Measurements from ENCODE around the gene TMEM51.

DNA sequence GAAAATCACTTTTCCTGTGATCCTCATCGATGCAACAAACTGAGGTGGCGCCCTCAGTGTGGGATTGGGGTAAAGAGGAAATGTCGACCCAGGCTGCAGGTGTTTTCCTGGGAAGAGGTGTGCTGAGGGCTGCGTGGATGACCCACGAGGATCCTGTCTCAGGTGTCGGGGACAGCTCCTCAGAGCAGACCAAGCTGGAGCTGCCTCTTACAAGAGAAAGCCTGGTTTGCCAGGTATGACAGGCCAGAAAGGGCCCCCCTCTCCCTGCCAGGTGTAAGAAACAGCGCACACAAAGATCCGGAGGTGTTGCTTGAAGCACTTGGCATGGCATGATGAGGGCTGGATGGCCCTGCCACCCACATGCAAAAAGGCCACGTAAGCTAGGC, 106.1 kb downstream of the TMEM51 start:
- TF ChIP-seq EZH2 (IDR thresholded peaks at IDR 0.05; ENCODE audit: insufficient read depth, low read length): no peak
- TF ChIP-seq, protein P1, sequence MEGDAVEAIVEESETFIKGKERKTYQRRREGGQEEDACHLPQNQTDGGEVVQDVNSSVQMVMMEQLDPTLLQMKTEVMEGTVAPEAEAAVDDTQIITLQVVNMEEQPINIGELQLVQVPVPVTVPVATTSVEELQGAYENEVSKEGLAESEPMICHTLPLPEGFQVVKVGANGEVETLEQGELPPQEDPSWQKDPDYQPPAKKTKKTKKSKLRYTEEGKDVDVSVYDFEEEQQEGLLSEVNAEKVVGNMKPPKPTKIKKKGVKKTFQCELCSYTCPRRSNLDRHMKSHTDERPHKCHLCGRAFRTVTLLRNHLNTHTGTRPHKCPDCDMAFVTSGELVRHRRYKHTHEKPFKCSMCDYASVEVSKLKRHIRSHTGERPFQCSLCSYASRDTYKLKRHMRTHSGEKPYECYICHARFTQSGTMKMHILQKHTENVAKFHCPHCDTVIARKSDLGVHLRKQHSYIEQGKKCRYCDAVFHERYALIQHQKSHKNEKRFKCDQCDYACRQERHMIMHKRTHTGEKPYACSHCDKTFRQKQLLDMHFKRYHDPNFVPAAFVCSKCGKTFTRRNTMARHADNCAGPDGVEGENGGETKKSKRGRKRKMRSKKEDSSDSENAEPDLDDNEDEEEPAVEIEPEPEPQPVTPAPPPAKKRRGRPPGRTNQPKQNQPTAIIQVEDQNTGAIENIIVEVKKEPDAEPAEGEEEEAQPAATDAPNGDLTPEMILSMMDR (IDR thresholded peaks at IDR 0.05; ENCODE audit: insufficient read depth, low read depth, low read length): no peak

Data from astrocyte (in vitro differentiated cells and primary cell).